ENCODE data around the gene ZFX. TPM values are rescaled to one million over a fixed set of nuclear protein-coding genes. Genes with fewer than 3 reads are reported as not detected.

ZFX gene
- total RNA-seq = 70.4 to 75.3 TPM (median 72.8 TPM) in 3 replicates
- long read RNA-seq, partial matches to known transcripts = 0 of 15 reads
- long read RNA-seq, other reads (novel, unspliced or antisense) = 12 of 15 reads

GRCh38 chrX:24149351-24150050, at the start of gene ZFX:
ZFX (plus strand) TSS chrX:24149729; CDS start chrX:24172743, 23,014 bp downstream.
- Mint-ChIP-seq H3K27ac (ENCODE audit: unreplicated experiment) (peak within 1 kb of the TSS; percentile 99), H3K36me3 (ENCODE audit: low read depth) (peaks cover 8% of the 10 kb centered on the region), H3K27me3 (ENCODE audit: low read depth) (no peaks in the 10 kb centered on the region), H3K4me3 (ENCODE audit: unreplicated experiment) (peak within 1 kb of the TSS; percentile 85), H3K4me1 (ENCODE audit: low read depth) (peaks cover 76% of the 10 kb centered on the region), H3K9me3 (ENCODE audit: low read depth) (no peaks in the 10 kb centered on the region)
- no peak for DNase-seq (ENCODE audit: low spot score)
- TF ChIP-seq CTCF (IDR thresholded peaks at IDR 0.05) = peak; percentile 45

DNA sequence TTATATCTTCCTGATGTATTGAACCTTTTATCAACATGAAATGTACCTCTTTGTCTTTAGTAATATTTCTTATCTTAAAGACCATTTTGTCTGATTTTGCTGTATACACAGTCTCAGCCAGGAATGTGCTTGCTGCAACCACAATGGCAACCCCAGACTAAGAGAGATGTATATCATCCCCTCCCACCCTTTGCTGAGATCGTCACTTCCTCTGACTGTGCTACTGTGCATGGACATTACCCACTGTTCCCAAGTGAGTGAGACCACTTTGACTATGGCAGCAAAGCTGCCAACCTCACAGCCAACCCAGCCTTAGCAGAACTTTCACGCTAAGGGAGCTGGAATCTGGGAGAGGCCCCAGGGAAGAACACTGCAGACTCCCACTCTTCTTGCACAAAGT, 48.8 kb upstream of the ZFX start:
- no peak for TF ChIP-seq CTCF (IDR thresholded peaks at IDR 0.05)
- Mint-ChIP-seq H3K4me3 (ENCODE audit: unreplicated experiment) (no peak overlapping the region), H3K9me3 (ENCODE audit: low read depth) (no peaks in the 10 kb centered on the region), H3K27me3 (ENCODE audit: low read depth) (no peaks in the 10 kb centered on the region), H3K27ac (ENCODE audit: unreplicated experiment) (no peak overlapping the region), H3K4me1 (ENCODE audit: low read depth) (peaks cover 24% of the 10 kb centered on the region), H3K36me3 (ENCODE audit: low read depth) (no peaks in the 10 kb centered on the region)
- no peak for DNase-seq (ENCODE audit: low spot score)

DNA sequence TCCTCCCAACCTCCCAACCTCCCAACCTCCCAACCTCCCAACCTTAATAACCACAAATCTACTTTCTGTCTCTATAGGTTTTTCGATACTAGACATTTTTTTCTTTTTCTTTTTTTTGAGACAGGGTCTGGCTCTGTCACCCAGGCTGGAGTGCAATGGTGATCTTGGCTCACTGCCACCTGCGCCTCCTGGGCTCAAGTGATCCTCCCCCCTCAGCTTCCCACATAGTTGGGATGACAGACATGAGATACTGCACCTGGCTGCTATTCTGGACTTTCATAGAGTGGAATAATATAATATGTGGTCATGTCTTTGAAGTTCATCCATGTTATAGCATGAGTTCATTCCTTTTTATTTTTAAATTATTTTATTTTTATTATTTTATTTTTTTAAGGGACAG, 39.5 kb upstream of the ZFX start:
- no peak for DNase-seq (ENCODE audit: low spot score)
- Mint-ChIP-seq H3K27me3 (ENCODE audit: low read depth) (no peaks in the 10 kb centered on the region), H3K4me1 (ENCODE audit: low read depth) (peaks cover 40% of the 10 kb centered on the region), H3K27ac (ENCODE audit: unreplicated experiment) (peak overlapping the region; percentile 65), H3K9me3 (ENCODE audit: low read depth) (no peaks in the 10 kb centered on the region), H3K4me3 (ENCODE audit: unreplicated experiment) (no peak overlapping the region), H3K36me3 (ENCODE audit: low read depth) (no peaks in the 10 kb centered on the region)
- no peak for TF ChIP-seq CTCF (IDR thresholded peaks at IDR 0.05)

DNA sequence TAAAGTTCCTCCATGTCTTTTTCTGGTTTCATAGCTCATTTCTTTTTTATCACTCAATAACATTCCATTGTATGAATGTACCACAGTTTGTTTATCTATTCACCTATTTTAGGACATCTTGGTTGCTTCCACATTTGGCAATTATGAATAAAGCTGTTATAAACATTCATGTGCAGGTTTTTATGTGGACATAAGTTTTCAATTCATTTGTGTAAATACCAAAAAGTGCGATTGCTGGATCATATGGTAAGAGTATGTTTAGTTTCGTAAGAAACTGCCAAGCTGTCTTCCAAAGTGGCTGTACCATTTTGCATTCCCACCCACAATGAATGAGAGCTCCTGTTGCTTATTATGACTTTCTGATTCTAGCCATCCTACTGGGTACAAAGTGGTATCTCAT, 36.3 kb upstream of the ZFX start:
- H3K4me1 Mint-ChIP-seq (ENCODE audit: low read depth) = peaks cover 39% of the 10 kb centered on the region
- no peak for TF ChIP-seq CTCF (IDR thresholded peaks at IDR 0.05)
- H3K27ac Mint-ChIP-seq (ENCODE audit: unreplicated experiment) = no peak overlapping the region

GRCh38 chrX:24117258-24117657, 32.3 kb upstream of the ZFX start:
- Mint-ChIP-seq H3K27ac (ENCODE audit: unreplicated experiment) (peak overlapping the region; percentile 78), H3K36me3 (ENCODE audit: low read depth) (no peaks in the 10 kb centered on the region), H3K4me3 (ENCODE audit: unreplicated experiment) (no peak overlapping the region), H3K9me3 (ENCODE audit: low read depth) (no peaks in the 10 kb centered on the region), H3K4me1 (ENCODE audit: low read depth) (peaks cover 20% of the 10 kb centered on the region), H3K27me3 (ENCODE audit: low read depth) (no peaks in the 10 kb centered on the region)
- no peak for TF ChIP-seq CTCF (IDR thresholded peaks at IDR 0.05)
- DNase-seq (ENCODE audit: low spot score) = no peak

More for the DNA sequence above, 36.3 kb upstream of the ZFX start:
- Mint-ChIP-seq H3K36me3 (ENCODE audit: low read depth) (no peaks in the 10 kb centered on the region), H3K27me3 (ENCODE audit: low read depth) (no peaks in the 10 kb centered on the region), H3K4me3 (ENCODE audit: unreplicated experiment) (no peak overlapping the region), H3K9me3 (ENCODE audit: low read depth) (no peaks in the 10 kb centered on the region)
- no peak for DNase-seq (ENCODE audit: low spot score)
